HepG2 (cell line): ENCODE measurements around the gene ASCL2. TPM values are rescaled to one million over a fixed set of nuclear protein-coding genes. Genes with fewer than 3 reads are reported as not detected.

ENCODE experiments used
- ATRX ChIP-seq: sonication (generic); formaldehyde crosslinking; IDR thresholded peaks from 2 replicates; pipeline ENCODE4 v1.4.0; 2020; ENCODE audit warnings: missing genetic modification reagents, borderline replicate concordance
- ETV6 ChIP-seq: sonication (generic); formaldehyde crosslinking; conservative IDR thresholded peaks from 2 replicates; pipeline ENCODE4 v1.4.0; 2020; ENCODE audit warnings: missing genetic modification reagents
- GABPB1 ChIP-seq: IDR thresholded peaks from 2 replicates; pipeline ENCODE4 v1.6.1; 2016; ENCODE audit warnings: mild to moderate bottlenecking, missing genetic modification reagents, moderate library complexity, missing compliant biosample characterization
- PCBP1 ChIP-seq: fragments of 200-400 bp; formaldehyde crosslinking; IDR thresholded peaks from 2 replicates; pipeline ENCODE4 v1.6.1; 2017; ENCODE audit warnings: mild to moderate bottlenecking, low read depth, low read length, borderline replicate concordance
- RXRA ChIP-seq: sonication (generic); formaldehyde crosslinking; IDR thresholded peaks from 2 replicates; pipeline ENCODE4 v1.5.1; 2020; ENCODE audit warnings: missing genetic modification reagents
- SALL1 ChIP-seq: sonication (generic); formaldehyde crosslinking; IDR thresholded peaks from 2 replicates; pipeline ENCODE4 v1.8.0; 2022; ENCODE audit warnings: mild to moderate bottlenecking, missing genetic modification reagents
- SMC3 ChIP-seq: IDR thresholded peaks from 2 replicates; pipeline ENCODE4 v1.6.1; 2011; ENCODE audit warnings: low read length, improper control_type of control experiment
- STAG1 ChIP-seq: sonication (generic); formaldehyde crosslinking; IDR thresholded peaks from 2 replicates; pipeline ENCODE4 v1.4.0; 2020; ENCODE audit warnings: missing genetic modification reagents
- U2AF2 ChIP-seq: fragments of 200-400 bp; formaldehyde crosslinking; IDR thresholded peaks from 2 replicates; pipeline ENCODE4 v1.6.1; 2017; ENCODE audit warnings: low read depth, mild to moderate bottlenecking, low read length
- XRCC5 ChIP-seq: fragments of 200-400 bp; formaldehyde crosslinking; optimal IDR thresholded peaks from 2 replicates; pipeline ENCODE3; 2017; ENCODE audit warnings: mild to moderate bottlenecking, low read length
- ZNF124 ChIP-seq: sonication (generic); formaldehyde crosslinking; IDR thresholded peaks from 2 replicates; pipeline ENCODE4 v1.4.0; 2020; ENCODE audit warnings: missing genetic modification reagents
- ZNF580 ChIP-seq: IDR thresholded peaks from 2 replicates; pipeline ENCODE4 v1.6.1; 2016; ENCODE audit warnings: low read depth, borderline replicate concordance
- ZNF740 ChIP-seq: sonication (generic); formaldehyde crosslinking; IDR thresholded peaks from 2 replicates; pipeline ENCODE4 v1.4.0; 2020; ENCODE audit warnings: missing genetic modification reagents
- polyA plus RNA-seq, 8 experiments: library from polyadenylated mRNA; depleted of rRNA in 3 of 8; stranded (reverse) in 7 of 8; unstranded in 1 of 8; fragments of >200 nt; fragmentation: Illumina TruSeq in 4 of 8; extraction: Trizol in 4 of 8; gene quantifications; 2 replicates each; pipeline versions ENCODE4 v1.2.1 to v1.2.3, GENCODE V29; 2011 to 2016; ENCODE audit warnings: low read depth in 4 of 8, missing spikeins in 1 of 8, mixed read lengths in 1 of 8; ENCODE audit not compliant: insufficient read depth in 1 of 8
- total RNA-seq, 5 experiments: library from RNA; depleted of rRNA; stranded (reverse); fragments of >200 nt; fragmentation: Illumina TruSeq; extraction: Trizol; gene quantifications; 2 replicates each; pipeline ENCODE4 v1.2.3, GENCODE V29; 2016; ENCODE audit warnings: low read depth in 1 of 5
- TF ChIP-seq, protein P1 (sequence below): sonication (generic); formaldehyde crosslinking; IDR thresholded peaks from 2 replicates; pipeline ENCODE4 v1.4.0; 2020; ENCODE audit warnings: missing genetic modification reagents, borderline replicate concordance
- TF ChIP-seq, protein P2 (sequence below): sonication (generic); formaldehyde crosslinking; IDR thresholded peaks from 2 replicates; pipeline ENCODE4 v1.5.0; 2020; ENCODE audit warnings: missing genetic modification reagents, mild to moderate bottlenecking, borderline replicate concordance
- TF ChIP-seq, protein P3 (sequence below): sonication (generic); formaldehyde crosslinking; IDR thresholded peaks from 2 replicates; pipeline ENCODE4 v1.4.0; 2020; ENCODE audit warnings: missing genetic modification reagents

ASCL2 gene
- total and polyA plus RNA-seq, 2 of the 13 experiments (the other 11 are each of a cell fraction or from before 2014, with no cell fraction given): 0.07 TPM; not detected in 1

GRCh38 chr11:2305140-2305778 is 34.9 kb upstream of the ASCL2 start (continued):
- TF ChIP-seq, protein P1, sequence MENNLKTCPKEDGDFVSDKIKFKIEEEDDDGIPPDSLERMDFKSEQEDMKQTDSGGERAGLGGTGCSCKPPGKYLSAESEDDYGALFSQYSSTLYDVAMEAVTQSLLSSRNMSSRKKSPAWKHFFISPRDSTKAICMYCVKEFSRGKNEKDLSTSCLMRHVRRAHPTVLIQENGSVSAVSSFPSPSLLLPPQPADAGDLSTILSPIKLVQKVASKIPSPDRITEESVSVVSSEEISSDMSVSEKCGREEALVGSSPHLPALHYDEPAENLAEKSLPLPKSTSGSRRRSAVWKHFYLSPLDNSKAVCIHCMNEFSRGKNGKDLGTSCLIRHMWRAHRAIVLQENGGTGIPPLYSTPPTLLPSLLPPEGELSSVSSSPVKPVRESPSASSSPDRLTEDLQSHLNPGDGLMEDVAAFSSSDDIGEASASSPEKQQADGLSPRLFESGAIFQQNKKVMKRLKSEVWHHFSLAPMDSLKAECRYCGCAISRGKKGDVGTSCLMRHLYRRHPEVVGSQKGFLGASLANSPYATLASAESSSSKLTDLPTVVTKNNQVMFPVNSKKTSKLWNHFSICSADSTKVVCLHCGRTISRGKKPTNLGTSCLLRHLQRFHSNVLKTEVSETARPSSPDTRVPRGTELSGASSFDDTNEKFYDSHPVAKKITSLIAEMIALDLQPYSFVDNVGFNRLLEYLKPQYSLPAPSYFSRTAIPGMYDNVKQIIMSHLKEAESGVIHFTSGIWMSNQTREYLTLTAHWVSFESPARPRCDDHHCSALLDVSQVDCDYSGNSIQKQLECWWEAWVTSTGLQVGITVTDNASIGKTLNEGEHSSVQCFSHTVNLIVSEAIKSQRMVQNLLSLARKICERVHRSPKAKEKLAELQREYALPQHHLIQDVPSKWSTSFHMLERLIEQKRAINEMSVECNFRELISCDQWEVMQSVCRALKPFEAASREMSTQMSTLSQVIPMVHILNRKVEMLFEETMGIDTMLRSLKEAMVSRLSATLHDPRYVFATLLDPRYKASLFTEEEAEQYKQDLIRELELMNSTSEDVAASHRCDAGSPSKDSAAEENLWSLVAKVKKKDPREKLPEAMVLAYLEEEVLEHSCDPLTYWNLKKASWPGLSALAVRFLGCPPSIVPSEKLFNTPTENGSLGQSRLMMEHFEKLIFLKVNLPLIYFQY (CRISPR knock-in tag): 0 out of 2 replicates have a peak, but pooled peaks have one; percentile 41
- peak; percentile 41; the same call in 1 of the 2 replicates for TF ChIP-seq PCBP1
- TF ChIP-seq ZNF580: 0 out of 2 replicates have a peak, but pooled peaks have one; percentile 36
- 0 out of 2 replicates have a peak, but pooled peaks have one; percentile 25 for TF ChIP-seq ETV6 (CRISPR knock-in tag)
- no peak for TF ChIP-seq ZNF124
- TF ChIP-seq U2AF2: no peak
- TF ChIP-seq, protein P2, sequence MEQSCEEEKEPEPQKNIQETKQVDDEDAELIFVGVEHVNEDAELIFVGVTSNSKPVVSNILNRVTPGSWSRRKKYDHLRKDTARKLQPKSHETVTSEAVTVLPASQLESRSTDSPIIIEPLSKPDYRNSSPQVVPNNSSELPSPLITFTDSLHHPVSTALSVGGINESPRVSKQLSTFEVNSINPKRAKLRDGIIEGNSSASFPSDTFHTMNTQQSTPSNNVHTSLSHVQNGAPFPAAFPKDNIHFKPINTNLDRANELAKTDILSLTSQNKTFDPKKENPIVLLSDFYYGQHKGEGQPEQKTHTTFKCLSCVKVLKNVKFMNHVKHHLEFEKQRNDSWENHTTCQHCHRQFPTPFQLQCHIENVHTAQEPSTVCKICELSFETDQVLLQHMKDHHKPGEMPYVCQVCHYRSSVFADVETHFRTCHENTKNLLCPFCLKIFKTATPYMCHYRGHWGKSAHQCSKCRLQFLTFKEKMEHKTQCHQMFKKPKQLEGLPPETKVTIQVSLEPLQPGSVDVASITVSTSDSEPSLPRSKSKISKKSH (CRISPR knock-in tag): peak; percentile 42; the same call in 1 of the 2 replicates
- TF ChIP-seq SALL1 (CRISPR knock-in tag): peak; percentile 35; the same call in 1 of the 2 replicates
- peak; percentile 92 for TF ChIP-seq STAG1
- no peak for TF ChIP-seq ZNF740 (CRISPR knock-in tag)
- TF ChIP-seq, protein P3, sequence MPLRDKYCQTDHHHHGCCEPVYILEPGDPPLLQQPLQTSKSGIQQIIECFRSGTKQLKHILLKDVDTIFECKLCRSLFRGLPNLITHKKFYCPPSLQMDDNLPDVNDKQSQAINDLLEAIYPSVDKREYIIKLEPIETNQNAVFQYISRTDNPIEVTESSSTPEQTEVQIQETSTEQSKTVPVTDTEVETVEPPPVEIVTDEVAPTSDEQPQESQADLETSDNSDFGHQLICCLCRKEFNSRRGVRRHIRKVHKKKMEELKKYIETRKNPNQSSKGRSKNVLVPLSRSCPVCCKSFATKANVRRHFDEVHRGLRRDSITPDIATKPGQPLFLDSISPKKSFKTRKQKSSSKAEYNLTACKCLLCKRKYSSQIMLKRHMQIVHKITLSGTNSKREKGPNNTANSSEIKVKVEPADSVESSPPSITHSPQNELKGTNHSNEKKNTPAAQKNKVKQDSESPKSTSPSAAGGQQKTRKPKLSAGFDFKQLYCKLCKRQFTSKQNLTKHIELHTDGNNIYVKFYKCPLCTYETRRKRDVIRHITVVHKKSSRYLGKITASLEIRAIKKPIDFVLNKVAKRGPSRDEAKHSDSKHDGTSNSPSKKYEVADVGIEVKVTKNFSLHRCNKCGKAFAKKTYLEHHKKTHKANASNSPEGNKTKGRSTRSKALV (CRISPR knock-in tag): no peak
- TF ChIP-seq GABPB1: peak; percentile 57; the same call in 1 of the 2 replicates
- TF ChIP-seq SMC3: peak; percentile 70
- peak; percentile 15; the same call in 1 of the 2 replicates for TF ChIP-seq RXRA (CRISPR knock-in tag)
- TF ChIP-seq XRCC5: peak; percentile 51
- no peak for TF ChIP-seq ATRX (CRISPR knock-in tag)
